Tibial nerve (tissue), 3 donors: Measurements from ENCODE around the gene TCEAL6.
"Not testable (repeated sequence)": the region's sequence is repeated elsewhere in the genome, so short reads cannot be mapped to it uniquely, and the experiment has no call there.

Experiments used
- EP300 ChIP-seq, 2 donors: sonication (generic); formaldehyde crosslinking; IDR thresholded peaks; one replicate each; pipeline ENCODE4 v1.6.1; 2017; ENCODE audit warnings: antibody characterized with exemption in 2 of 2, mild to moderate bottlenecking in 1 of 2
- POLR2A ChIP-seq, 2 donors: fragments of 450-650 bp; IDR thresholded peaks; one replicate each; pipeline ENCODE4 v1.6.1; 2017; ENCODE audit warnings: antibody characterized with exemption in 2 of 2, mild to moderate bottlenecking in 2 of 2, moderate library complexity in 2 of 2

- not testable (repeated sequence) for TF ChIP-seq POLR2A, EP300 (IDR thresholded peaks at IDR 0.05)
Measured at GRCh38 chrX:102140876-102141275, 1.4 kb downstream of the TCEAL6 start.
